HUES64 (cell line): ENCODE data around the gene GTPBP1.

ENCODE experiments used
- H3K27ac ChIP-seq: 2 replicates; pipeline ENCODE4 v1.7.0; 2013; ENCODE audit warnings: low read depth, low read length, inconsistent platforms
- H3K27me3 ChIP-seq: 2 replicates; pipeline ENCODE4 v1.6.1; 2013; ENCODE audit warnings: mild to moderate bottlenecking, low read length; ENCODE audit not compliant: insufficient read depth
- H3K36me3 ChIP-seq: 2 replicates; pipeline ENCODE4 v1.6.1; 2013; ENCODE audit warnings: mild to moderate bottlenecking, low read length; ENCODE audit not compliant: insufficient read depth
- H3K4me1 ChIP-seq: 2 replicates; pipeline ENCODE4 v1.6.1; 2013; ENCODE audit warnings: mild to moderate bottlenecking, low read length, moderate library complexity; ENCODE audit not compliant: insufficient read depth
- H3K4me3 ChIP-seq: 2 replicates; pipeline ENCODE4 v1.5.1; 2013; ENCODE audit warnings: mild to moderate bottlenecking, low read length, moderate library complexity
- H3K9ac ChIP-seq: 2 replicates; pipeline ENCODE4 v1.6.1; 2013; ENCODE audit warnings: mild to moderate bottlenecking, low read depth, low read length
- H3K9me3 ChIP-seq: 2 replicates; pipeline ENCODE4 v1.6.1; 2013; ENCODE audit warnings: low read depth, low read length; ENCODE audit not compliant: insufficient read depth
- WGBS: fragments of 150-250, 120-280 bp; methylation state at CpG from one replicate; pipeline ENCODE4 v1.1.7; 2013; ENCODE audit warnings: missing lambda C conversion rate; 5-methylcytosine and 5-hydroxymethylcytosine counted together

GTPBP1 gene

GRCh38 chr22:38754751-38755154 is 49.0 kb downstream of the GTPBP1 start:
- Histone ChIP-seq H3K27ac (peak overlapping the region; percentile 59; the same call in 1 of the 2 replicates), H3K9me3 (no peaks in the 10 kb centered on the region), H3K9ac (peak overlapping the region; percentile 25; the same call in 1 of the 2 replicates), H3K4me3 (peak overlapping the region; percentile 64), H3K4me1 (peaks cover 7% of the 10 kb centered on the region), H3K36me3 (peaks cover 2% of the 10 kb centered on the region; the same call in 1 of the 2 replicates), H3K27me3 (0 out of 2 replicates have a peak, but pooled peaks cover 7% of the 10 kb centered on the region)
- WGBS, result 2% methylated on average over 12 of the region's 12 CpGs

- 0 out of 2 replicates have a peak, but pooled peaks cover 7% of the 10 kb centered on the region for H3K27me3 ChIP-seq
- WGBS, result under 1% methylated on average over 74 of the region's 74 CpGs
- no peaks in the 10 kb centered on the region for H3K9me3 ChIP-seq
- H3K4me3 ChIP-seq, result peak overlapping the region; percentile 64
- peaks cover 7% of the 10 kb centered on the region for H3K4me1 ChIP-seq
- H3K27ac ChIP-seq, result peak overlapping the region; percentile 50; the same call in 1 of the 2 replicates
- H3K36me3 ChIP-seq, result peaks cover 2% of the 10 kb centered on the region; the same call in 1 of the 2 replicates
- peak overlapping the region; percentile 30 for H3K9ac ChIP-seq
Measured at GRCh38 chr22:38755155-38755910, 49.6 kb downstream of the GTPBP1 start.

- H3K27me3 ChIP-seq, result 0 out of 2 replicates have a peak, but pooled peaks cover 7% of the 10 kb centered on the region
- peak within 1 kb of the TSS; percentile 64 for H3K4me3 ChIP-seq
- 2% methylated on average over 68 of the region's 68 CpGs for WGBS
- no peaks in the 10 kb centered on the region for H3K36me3 ChIP-seq
- peak within 1 kb of the TSS; percentile 50; the same call in 1 of the 2 replicates for H3K27ac ChIP-seq
- peak within 1 kb of the TSS; percentile 71 for H3K9ac ChIP-seq
- H3K9me3 ChIP-seq, result no peaks in the 10 kb centered on the region
- H3K4me1 ChIP-seq, result peaks cover 7% of the 10 kb centered on the region
Measured at GRCh38 chr22:38755911-38756532, 50.3 kb downstream of the GTPBP1 start, which contains the start of gene SUN2. TSS of gene SUN2 (minus strand) at chr22:38755998. CDS start at chr22:38752628, 3,370 bp downstream.

- H3K9ac ChIP-seq, result no peak overlapping the region
- no peaks in the 10 kb centered on the region for H3K36me3 ChIP-seq
- peak overlapping the region; percentile 64 for H3K4me3 ChIP-seq
- H3K27ac ChIP-seq, result no peak overlapping the region
- no peaks in the 10 kb centered on the region for H3K9me3 ChIP-seq
- peaks cover 7% of the 10 kb centered on the region for H3K4me1 ChIP-seq
- H3K27me3 ChIP-seq, result 0 out of 2 replicates have a peak, but pooled peaks cover 7% of the 10 kb centered on the region
- 80% methylated on average over 17 of the region's 17 CpGs for whole genome bisulfite sequencing
Measured at GRCh38 chr22:38756711-38757463, 51.1 kb downstream of the GTPBP1 start.

- Histone ChIP-seq H3K27ac (no peak overlapping the region), H3K4me3 (no peak overlapping the region), H3K4me1 (peaks cover 7% of the 10 kb centered on the region), H3K27me3 (0 out of 2 replicates have a peak, but pooled peaks cover 7% of the 10 kb centered on the region), H3K9ac (no peak overlapping the region), H3K9me3 (no peaks in the 10 kb centered on the region), H3K36me3 (no peaks in the 10 kb centered on the region)
- 82% methylated on average over 4 of the region's 4 CpGs for WGBS
Measured at GRCh38 chr22:38757464-38757757, 51.7 kb downstream of the GTPBP1 start.

- Histone ChIP-seq H3K9me3 (no peaks in the 10 kb centered on the region), H3K4me1 (peaks cover 7% of the 10 kb centered on the region), H3K27ac (no peak overlapping the region), H3K36me3 (no peaks in the 10 kb centered on the region), H3K4me3 (no peak overlapping the region), H3K27me3 (0 out of 2 replicates have a peak, but pooled peaks cover 7% of the 10 kb centered on the region), H3K9ac (no peak overlapping the region)
- WGBS, result 73% methylated on average over 16 of the region's 16 CpGs
Measured at GRCh38 chr22:38758276-38758945, 52.7 kb downstream of the GTPBP1 start.

- no peaks in the 10 kb centered on the region for H3K9me3 ChIP-seq
- peaks cover 4% of the 10 kb centered on the region for H3K4me1 ChIP-seq
- no peak overlapping the region for H3K9ac ChIP-seq
- H3K27me3 ChIP-seq, result 0 out of 2 replicates have a peak, but pooled peaks cover 7% of the 10 kb centered on the region
- H3K27ac ChIP-seq, result no peak overlapping the region
- 89% methylated on average over 7 of the region's 7 CpGs for WGBS
- no peaks in the 10 kb centered on the region for H3K36me3 ChIP-seq
- no peak overlapping the region for H3K4me3 ChIP-seq
Measured at GRCh38 chr22:38759005-38759404, 53.3 kb downstream of the GTPBP1 start.

- no peak overlapping the region for H3K27ac ChIP-seq
- H3K9ac ChIP-seq, result no peak overlapping the region
- no peaks in the 10 kb centered on the region for H3K9me3 ChIP-seq
- 67% methylated on average over 12 of the region's 12 CpGs for WGBS
- no peaks in the 10 kb centered on the region for H3K36me3 ChIP-seq
- H3K27me3 ChIP-seq, result 0 out of 2 replicates have a peak, but pooled peaks cover 7% of the 10 kb centered on the region
- no peak overlapping the region for H3K4me3 ChIP-seq
- H3K4me1 ChIP-seq, result no peaks in the 10 kb centered on the region
Measured at GRCh38 chr22:38760477-38761201, 54.9 kb downstream of the GTPBP1 start.

- no peak overlapping the region for H3K9ac ChIP-seq
- H3K4me3 ChIP-seq, result no peak overlapping the region
- no peaks in the 10 kb centered on the region for H3K36me3 ChIP-seq
- H3K27me3 ChIP-seq, result 0 out of 2 replicates have a peak, but pooled peaks cover 7% of the 10 kb centered on the region
- H3K4me1 ChIP-seq, result no peaks in the 10 kb centered on the region
- 87% methylated on average over 20 of the region's 20 CpGs for WGBS
- H3K27ac ChIP-seq, result no peak overlapping the region
- no peaks in the 10 kb centered on the region for H3K9me3 ChIP-seq
Measured at GRCh38 chr22:38761202-38762162, 55.7 kb downstream of the GTPBP1 start.
